Lung microvascular endothelial cell (primary cell): Measurements from ENCODE around the gene ELSPBP1. TPM values are rescaled to one million over a fixed set of nuclear protein-coding genes. Genes with fewer than 3 reads are reported as not detected.
A peak's percentile ranks its signal among the peaks of the same experiment; 100 is the strongest.
"Not testable (repeated sequence)": the region's sequence is repeated elsewhere in the genome, so short reads cannot be mapped to it uniquely, and the experiment has no call there.

Source experiments
- DNase-seq, 2 donors: peaks; one replicate each; pipeline versions ENCODE4 v3.0.0 to v3.0.0-alpha.2; 2010; ENCODE audit warnings: low read depth in 2 of 2
- total RNA-seq: library from RNA; depleted of rRNA; stranded (reverse); fragments of >200 nt; gene quantifications from 2 replicates; pipeline ENCODE4 v1.2.1, GENCODE V29; 2014

ELSPBP1 gene
- not detected in 2 replicates for total RNA-seq

DNA sequence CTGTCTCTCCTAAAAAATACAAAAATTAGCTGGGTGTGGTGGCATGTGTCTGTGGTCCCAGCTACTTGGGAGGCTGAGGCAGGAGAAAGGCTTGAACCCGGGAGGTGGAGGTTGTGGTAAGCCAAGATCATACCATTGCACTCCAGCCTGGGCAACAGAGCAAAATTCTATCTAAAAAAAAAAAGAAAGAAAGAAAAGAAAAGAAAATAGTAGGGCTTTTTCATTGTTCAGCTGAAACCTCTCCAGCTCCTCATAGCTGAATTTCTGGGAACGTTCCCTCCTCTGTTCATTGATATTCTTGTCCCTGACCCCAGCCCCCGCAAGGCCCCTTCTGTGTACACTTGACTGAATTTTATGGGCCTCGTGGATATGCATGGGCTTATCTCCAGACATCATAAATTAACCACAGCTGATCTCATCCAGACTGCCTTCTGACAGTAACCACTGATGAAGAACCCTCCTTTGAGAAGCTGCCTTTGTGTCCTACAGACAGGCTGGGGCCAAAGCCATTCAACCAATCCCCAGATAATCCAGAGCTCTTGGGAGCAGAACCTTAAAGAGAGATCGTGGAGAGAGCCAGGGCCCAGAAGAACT, at the start of gene ELSPBP1:
Gene ELSPBP1, plus strand, starts transcription at position 424 of the 594 bp plus-strand sequence. CDS start 14,036 bp downstream, outside the sequence.
- DNase-seq, result no peak

DNA sequence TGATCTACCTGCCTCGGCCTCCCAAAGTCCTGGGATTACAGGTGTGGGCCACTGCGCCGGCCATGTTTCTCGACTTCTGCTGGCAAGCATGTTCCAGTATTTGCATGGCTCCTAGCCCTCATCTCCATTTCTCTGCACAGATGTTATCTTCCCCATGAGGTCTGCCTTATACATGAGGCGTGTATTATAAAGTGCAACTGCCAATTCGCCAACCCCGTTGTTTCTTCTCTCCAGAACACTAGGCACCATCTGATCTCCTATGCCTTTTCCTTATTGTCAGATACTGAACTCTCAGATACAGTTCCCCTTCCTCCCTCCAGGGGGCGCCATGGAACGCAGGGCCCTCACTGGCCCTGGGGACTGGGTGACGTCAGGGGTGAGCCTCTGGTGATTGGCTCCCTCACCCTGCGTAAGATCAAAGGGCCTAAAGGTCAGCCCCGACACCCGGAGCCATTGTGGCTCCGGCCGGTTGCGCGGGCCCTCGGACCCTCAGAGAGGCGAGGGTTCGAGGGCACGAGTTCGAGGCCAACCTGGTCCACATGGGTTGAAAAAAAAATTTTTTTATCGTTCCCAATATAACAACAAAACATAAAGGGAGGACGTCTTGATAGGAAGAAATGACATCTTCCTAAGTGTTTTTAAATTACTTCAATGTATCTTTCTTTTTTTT, 44.4 kb upstream of the ELSPBP1 start:
- not testable (repeated sequence) for DNase-seq

DNA sequence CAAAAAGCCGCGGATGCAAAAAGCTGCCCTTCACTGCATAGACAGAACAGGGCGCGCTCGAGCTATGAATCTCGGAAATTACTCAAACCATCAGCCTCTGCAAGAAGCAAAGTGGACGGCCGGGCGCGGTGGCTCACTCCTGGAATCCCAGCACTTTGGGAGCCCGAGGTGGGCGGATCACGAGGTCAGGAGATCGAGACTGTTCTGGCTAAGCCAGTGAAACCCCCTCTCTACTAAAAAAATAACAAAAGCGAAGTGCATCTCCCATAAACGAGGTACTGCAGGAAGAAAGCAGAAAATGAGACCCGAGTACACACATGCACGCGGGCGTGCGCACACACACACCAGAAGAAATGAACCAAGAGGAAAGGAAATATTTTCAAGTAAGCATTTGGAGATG, 42.3 kb upstream of the ELSPBP1 start:
- not testable (repeated sequence) for DNase-seq

DNA sequence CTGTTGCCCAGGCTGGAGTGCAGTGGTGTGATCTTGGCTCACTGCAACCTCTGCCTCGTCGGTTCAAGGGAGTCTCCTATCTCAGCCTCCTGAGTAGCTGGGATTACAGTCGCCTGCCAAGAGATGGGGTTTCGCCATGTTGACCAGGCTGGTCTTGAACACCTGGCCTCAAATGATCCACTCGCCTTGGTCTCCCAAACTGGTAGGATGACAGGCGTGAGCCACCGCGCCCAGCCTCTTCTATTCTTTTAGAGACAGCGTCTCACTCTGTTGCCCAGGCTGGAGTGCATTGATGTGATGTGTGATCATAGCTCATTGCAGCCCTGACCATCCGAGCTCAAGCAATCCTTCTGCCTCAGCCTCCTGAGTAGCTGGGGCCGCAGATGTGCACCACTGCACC, 38.5 kb upstream of the ELSPBP1 start:
- not testable (repeated sequence) for DNase-seq

DNA sequence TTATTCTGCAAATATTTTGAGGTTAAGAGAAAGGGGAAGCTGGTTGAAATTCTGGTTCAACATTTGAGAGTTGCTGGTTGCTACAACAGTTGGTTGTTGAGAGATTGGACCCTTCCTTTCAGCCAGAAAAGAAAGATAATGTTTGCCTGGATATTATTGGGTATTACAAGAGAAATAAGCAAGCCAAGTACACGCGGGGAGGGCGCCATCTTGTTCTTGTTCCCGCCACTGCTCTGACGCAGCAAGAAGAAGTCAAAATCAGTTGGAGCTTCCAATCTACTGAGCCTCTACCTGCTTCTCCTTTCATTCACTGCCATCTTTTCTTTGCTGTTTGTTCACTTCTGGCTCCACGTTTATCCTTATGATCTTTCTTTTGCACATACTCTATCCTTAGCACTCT, 20.9 kb upstream of the ELSPBP1 start:
- no peak for DNase-seq

DNA sequence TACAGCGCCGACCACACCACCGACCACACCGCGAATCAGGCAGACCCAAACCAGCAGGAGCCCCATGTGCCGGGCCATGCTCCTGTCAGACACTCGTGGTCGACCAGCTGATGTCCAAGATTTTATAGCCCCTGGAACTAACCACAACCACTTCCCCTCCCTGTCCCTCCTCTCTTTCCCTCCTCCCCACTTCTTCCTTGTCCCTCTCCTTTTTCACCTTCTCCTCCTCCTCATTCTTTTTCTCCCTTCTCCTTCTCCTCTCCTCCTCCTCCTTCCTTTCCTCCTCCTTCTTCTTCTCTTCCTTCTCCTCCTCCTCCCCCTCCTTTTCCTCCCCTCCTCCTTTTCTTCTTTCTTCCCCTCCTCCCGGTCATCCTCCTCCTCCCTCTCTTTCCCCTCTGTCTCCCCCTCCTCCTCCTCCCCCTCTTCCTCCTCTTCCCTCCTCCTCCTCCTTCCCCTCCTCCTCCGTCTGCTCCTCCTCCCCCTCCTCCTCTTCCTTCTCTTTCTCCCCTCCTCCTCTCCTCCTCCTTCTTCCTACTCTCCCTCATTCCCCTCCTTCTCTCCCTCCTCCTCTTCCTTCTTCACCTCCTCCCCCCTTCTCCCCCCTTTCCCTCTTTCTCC, 3.1 kb upstream of the ELSPBP1 start:
- DNase-seq, result no peak

DNA sequence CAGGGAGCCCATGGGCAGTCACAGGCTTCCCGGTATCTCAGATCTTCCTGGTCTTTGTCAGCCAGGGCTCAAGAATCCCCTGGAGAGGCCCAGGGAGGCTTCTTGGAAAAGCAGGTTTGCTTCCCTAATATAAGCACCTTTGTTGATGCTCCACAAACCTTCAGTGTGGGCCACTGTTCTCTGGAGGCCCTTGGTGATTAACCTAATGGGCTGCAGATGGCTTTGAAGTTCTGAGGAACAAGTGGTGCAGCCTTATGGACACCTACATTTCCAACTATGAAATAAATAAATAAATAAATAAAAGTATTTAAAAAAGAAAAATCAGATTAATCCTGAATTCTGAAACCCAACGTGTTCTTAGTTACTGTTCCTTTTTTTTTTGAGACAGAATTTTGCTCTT, 2.4 kb upstream of the ELSPBP1 start, which contains the start of gene BSPH1:
Gene BSPH1, minus strand, starts transcription at position 101 of the 400 bp plus-strand sequence. Its CDS starts 89 bp downstream, at position 12.
- DNase-seq, result no peak

DNA sequence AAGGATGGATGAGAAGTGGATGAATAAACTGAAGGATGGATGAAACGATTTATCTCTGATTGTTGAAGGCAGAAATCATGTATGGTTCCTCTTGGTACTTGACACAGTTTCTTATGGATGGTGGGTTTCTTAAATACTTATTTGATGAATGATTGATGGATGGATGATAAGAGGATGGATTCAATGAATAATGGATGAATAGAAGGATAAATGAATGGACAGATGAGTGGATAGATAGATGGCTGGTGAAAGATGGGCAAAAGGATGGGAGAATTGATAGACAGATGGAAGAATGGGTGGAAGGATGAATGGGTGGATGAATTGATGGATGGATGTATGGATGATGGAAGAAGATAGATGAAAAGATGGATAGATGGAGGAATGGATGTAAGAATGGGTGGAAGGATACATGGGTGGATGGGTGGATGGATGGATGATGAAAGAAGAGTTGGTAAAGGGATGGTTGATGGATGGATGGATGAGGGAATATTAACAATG, 1.8 kb downstream of the ELSPBP1 start:
- no peak for DNase-seq

DNA sequence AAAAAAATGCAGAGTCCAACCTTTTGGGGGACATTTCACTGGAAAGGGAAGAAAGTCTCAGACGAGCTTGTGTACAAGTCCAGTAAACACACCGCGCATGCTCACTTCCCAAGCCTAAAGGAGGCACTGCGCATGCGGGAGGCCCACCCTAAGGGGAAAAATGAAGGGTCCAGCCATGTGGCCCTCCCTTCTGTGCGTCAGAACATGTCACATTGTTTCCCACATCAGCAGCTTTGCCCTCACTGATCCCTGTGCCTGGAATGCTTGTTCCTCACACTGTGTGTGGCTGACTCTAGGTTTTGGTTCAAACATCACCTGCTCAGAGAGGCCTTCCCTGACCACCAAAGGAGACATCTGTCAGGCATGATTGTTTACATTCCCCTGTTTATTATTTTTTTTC, 4.4 kb downstream of the ELSPBP1 start:
- DNase-seq, result no peak

DNA sequence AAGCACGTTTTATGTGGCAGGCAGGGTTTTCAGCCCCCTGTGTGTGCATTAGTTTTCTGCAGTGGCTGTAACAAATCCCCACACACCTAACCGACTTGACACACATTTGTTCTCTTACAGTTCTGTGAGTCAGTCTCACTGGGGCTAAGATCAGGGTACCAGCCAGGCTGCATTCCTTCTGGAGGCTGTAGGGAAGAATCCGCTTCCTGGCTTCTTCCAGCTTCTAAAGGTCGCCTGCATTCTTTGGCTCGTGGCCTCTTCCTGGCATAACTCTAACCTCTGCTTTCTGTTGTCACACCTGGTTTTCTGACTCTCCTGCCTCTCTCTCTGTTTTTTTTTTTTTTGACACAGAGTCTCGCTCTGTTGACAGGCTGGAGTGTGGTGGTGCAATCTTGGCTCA, 6.4 kb downstream of the ELSPBP1 start:
- DNase-seq, result no peak

DNA sequence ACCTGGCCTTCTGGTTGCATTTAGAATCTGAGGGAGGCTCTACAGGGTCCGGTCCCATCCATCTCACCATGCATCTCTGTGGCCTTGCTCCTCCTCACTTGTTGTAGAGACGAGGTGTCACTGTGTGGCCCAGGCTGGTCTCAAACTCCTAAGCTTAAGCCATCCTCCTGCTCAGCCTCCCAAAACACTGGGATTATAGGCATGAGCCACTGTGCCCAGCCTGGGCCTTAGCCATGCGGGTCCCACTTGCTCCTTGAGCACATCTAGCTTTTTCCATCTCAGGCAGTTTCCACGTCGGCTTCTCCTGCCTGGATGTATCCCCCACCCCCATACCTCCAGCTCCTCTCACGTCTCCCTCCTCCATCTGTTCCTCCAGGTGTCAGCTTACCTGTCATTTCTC, 9.8 kb downstream of the ELSPBP1 start:
- DNase-seq, result no peak

DNA sequence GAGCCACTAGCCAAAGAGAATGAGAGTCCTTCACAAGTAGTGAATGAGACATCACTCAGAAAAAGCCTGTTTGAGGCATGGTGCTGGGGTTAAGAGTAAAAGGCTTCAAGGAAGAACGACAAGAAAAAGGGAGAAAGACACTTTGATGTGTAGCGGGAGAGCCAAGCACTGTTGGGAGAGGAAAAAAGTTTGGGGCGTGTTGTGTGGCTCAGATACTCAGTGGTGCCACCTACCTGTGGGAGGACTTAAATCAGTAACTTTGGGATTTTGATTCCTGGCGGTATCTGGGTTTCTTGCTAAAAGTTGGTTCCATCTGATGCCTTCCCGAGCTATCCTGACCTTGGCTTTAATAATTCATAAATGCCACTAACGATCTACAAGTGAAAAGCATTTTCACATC, 12.3 kb downstream of the ELSPBP1 start:
- peak in 1 of 2 donors; percentile 2 for DNase-seq

DNA sequence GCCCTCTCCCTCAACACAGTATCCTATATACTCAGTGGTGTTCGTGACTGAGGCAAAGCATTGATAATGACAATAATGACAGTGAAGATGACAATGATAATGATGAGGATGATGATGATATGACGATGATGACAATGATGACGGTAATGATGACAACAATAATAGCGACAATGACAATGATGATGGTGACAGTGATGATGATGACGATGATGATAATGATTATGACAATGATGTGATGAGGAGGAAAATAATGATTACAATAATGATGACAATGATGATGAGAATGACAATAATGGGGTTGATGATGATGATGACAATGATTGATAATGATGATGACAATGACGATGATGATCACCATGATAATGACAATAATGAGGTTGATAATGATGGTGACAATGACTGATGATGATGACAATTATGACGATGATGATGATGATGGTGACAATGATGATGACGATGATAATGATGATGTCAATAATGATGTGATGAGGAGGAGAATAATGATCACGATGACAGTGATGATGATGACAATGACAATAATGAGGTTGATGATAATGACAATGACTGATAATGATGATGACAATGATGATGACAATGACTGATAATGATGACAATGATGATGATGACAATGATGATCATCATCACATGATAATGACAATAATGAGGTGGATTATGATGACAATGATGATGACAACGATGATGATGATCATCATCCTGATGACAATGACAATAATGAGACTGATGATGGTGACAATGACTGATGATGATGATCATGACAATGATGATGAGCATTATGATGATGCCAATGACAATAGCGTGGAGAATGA, 16.7 kb downstream of the ELSPBP1 start:
- no peak for DNase-seq

DNA sequence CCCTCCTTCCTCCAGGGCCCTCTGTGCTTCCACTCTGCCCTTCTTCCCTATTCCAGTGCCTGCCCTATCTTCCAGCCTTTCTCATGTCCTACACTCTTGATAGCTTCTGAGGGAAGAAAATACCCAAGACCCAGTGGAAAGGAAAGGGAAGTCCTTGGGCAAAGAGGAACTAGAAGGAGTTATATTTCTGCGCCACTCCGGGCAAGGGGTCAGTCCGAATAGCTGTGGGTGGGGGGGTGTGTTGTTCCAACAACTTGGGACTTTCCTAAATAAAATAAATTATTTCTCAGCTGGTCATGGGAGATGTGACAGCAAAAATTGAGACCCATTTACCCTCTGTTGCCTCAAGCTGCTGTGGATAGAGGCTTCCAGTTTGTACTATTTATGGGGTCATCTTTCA, 26.3 kb downstream of the ELSPBP1 start:
- DNase-seq, result no peak

DNA sequence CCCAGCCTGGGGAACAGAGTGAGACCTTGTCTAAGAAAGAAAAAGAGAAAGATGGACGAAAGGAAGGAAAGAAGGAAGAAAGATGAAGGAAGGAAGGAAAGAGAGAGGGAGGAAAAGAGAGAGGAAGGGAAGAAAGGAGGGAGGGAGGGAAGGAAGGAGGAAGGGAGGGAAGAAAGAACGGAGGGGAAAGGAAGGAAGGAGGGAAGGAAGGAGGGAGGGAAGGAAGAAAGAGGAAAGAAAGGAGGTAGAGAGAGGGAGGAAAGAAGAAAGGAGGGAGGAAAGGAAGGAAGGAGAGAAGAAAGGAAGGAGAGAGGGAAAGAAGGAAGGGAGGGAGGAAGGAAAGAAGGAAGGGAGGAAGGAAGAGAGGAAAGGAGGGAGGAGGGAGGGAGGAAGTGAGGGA, 28.6 kb downstream of the ELSPBP1 start:
- DNase-seq, result no peak

DNA sequence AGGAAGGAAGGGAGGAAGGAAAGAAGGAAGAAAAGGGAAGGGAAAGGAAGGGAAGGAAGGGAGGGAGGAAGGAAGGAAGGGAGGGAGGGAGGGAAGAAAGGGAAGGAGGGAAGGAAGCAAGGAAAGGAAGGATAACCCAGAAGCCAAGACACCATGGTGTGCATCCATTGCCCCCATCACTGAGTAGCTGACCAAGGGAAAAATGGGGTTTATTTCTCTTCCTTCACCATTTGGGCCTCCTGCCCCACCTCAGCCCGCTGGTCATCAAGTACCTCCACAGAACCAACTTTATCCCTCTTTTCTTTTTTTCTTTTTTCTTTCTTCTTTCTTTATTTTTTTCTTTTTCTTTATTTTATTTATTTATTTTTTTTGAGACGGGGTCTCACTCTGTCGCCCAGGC, 29.1 kb downstream of the ELSPBP1 start:
- DNase-seq, result no peak

DNA sequence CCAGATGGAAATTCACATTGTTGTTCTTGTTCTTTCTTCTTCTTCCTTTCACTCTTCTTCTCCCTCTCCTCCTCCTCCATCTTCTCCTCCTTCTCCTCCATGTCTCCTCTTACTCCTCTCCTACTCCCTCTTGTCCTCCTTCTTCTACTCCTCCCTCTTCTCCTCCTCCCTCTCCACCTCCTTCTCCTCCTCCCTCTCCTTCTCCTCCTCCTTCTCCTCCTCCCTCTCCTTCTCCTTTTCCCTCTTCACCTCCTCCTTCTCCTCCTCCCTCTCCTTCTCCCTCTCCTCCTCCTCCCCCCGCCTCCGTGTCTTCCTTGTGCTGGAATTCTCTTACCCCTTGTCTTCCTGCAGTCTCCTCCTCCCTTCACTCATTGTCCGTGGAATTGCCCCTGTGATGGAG, 31.0 kb downstream of the ELSPBP1 start:
- no peak for DNase-seq

DNA sequence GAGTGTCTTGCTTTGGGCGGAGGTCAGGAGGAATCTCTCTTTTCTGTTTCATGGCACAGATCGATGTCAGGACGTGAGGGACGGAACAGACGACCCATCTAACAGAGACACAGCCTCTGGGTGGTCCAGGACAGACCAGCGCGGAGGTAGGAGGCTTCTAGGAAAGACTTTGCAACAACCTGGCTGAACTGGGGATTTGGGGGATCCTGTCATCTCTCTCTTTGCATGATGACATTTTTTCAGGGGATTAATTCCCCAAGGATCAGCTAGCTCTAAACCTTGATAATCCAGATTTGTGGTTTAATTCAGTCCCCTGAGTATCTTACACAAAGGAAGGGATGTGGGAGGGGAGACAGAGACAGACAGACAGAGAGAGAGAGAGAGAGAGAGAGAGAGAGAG, 35.0 kb downstream of the ELSPBP1 start:
- DNase-seq, result no peak

DNA sequence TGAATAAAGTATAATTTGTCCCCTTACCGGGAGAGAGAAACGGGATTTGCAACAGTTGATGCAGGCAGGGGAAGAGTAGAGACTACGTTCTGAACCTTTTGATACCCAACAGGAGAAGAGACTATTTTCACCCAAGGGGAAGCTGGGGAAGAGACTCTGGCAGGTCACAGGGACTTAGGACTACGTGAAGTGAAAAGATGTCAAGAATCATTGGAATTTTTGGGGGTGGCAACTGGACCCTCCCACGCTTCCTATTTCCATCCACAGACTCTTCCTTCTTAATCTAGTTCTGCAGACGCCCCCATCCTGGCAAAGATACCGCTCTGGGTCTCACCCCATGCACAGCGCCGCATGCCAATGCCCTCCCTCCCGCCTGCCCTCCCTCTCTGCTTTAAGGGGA, 35.6 kb downstream of the ELSPBP1 start:
- no peak for DNase-seq

DNA sequence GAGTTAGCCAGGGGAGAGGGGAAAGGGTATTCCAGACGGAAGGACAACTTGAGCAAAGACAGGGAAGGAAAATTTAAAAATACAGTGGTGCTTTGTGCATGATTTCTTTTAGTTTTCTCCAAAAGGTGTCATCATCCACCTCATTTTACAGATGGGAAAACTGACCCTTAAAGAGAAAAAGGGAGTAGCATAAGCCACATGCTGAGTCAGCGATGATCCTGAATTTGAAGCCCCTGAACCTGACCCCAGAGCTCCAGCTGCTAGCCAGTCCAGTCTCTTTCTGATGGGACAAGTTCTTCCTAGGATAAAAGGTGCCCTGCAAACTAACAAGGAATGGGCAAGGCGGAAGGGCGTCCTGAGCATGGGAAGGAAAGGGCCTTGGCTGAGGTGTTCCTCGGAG, 39.2 kb downstream of the ELSPBP1 start:
- no peak for DNase-seq

DNA sequence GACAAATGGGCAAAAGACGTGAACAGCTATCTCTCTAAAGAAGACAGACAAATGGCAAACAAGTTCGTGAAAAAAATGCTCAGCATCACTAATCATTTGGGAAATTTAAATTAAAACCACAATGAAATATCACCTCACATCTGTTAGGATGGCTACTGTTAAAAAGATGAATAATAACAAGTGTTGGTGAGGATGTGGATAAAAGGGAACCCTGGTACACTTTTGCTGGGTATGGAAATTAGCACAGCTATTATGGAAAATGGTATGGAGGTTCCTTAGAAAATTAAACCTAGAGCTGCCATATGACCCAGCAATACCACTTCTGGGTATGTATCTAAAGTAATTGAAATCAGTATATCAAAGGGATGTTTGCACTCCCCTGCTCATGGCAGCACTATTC, 42.3 kb downstream of the ELSPBP1 start:
- DNase-seq, result no peak
